Prostate gland (tissue), 2 donors: Measurements from ENCODE around the gene PRKX.

ENCODE experiments used
- POLR2A ChIP-seq: fragments of 450-650 bp; IDR thresholded peaks from one replicate; pipeline ENCODE4 v1.6.1; 2016; ENCODE audit warnings: antibody characterized with exemption, mild to moderate bottlenecking
- POLR2AphosphoS5 ChIP-seq: sonication (generic); formaldehyde crosslinking; IDR thresholded peaks from one replicate; pipeline ENCODE4 v1.6.1; 2017; ENCODE audit warnings: antibody characterized with exemption
- TF ChIP-seq, protein P1 (sequence below), 4 experiments: fragments of 200-600 bp in 2 of 4; fragments of 450-650 bp in 2 of 4; sonication (generic) in 2 of 4; IDR thresholded peaks; 1 replicate in 3 of 4; 2 replicates in 1 of 4; pipeline ENCODE4 v1.5.1; 2016 to 2019; ENCODE audit warnings: antibody characterized with exemption in 4 of 4, mild to moderate bottlenecking in 2 of 4, moderate library complexity in 2 of 4

DNA sequence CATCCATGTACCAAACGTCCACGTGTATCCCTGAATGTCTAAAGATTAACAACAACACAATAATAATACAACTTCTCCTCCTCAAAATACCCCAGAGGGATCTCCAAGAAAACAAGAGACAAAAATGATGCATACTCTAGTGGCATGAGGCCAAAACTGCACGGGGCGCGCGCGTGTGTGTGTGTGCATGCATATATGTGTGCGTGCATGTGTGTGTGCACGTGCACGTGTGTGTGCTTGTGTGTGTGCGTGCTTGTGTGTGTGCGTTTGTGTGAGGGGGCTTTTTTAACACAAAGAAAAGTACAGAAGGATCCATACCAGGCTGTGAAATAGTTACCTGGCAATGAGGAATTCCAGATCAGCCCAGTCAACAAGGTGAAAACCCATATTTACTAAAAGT is 48.5 kb downstream of the PRKX start:
- TF ChIP-seq, protein P1, sequence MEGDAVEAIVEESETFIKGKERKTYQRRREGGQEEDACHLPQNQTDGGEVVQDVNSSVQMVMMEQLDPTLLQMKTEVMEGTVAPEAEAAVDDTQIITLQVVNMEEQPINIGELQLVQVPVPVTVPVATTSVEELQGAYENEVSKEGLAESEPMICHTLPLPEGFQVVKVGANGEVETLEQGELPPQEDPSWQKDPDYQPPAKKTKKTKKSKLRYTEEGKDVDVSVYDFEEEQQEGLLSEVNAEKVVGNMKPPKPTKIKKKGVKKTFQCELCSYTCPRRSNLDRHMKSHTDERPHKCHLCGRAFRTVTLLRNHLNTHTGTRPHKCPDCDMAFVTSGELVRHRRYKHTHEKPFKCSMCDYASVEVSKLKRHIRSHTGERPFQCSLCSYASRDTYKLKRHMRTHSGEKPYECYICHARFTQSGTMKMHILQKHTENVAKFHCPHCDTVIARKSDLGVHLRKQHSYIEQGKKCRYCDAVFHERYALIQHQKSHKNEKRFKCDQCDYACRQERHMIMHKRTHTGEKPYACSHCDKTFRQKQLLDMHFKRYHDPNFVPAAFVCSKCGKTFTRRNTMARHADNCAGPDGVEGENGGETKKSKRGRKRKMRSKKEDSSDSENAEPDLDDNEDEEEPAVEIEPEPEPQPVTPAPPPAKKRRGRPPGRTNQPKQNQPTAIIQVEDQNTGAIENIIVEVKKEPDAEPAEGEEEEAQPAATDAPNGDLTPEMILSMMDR (IDR thresholded peaks at IDR 0.05) = no peak
- TF ChIP-seq POLR2A = no peak
- no peak for TF ChIP-seq POLR2AphosphoS5
